D341Med (cell line): ENCODE measurements around the gene LHPP.
"Not testable (repeated sequence)": the region's sequence is repeated elsewhere in the genome, so short reads cannot be mapped to it uniquely, and the experiment has no call there.

Experiments
- DNase-seq: peaks from one replicate; pipeline ENCODE4 v3.0.0; 2012; ENCODE audit warnings: low spot score

LHPP gene

DNA sequence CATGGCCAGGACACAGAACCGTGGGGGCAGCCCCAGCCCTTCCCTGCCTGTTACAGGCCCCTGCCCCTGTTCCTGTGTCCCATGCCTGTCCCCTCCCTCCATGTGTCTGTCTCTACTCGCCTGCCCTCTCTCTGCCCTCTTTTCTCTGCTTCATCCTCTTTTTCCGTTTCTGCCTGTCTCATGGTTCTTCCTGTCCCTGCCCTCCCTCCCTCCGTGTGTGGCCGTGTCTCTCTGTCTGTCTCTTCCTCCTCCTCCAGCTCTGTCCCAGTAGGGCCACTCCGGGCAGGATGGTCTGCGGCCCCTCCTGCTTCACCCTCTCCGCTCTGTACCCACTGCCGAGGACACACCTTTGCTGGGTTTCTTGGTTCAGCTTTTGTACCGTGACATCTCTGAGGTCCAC is 145.2 kb downstream of the LHPP start:
- DNase-seq = no peak

DNA sequence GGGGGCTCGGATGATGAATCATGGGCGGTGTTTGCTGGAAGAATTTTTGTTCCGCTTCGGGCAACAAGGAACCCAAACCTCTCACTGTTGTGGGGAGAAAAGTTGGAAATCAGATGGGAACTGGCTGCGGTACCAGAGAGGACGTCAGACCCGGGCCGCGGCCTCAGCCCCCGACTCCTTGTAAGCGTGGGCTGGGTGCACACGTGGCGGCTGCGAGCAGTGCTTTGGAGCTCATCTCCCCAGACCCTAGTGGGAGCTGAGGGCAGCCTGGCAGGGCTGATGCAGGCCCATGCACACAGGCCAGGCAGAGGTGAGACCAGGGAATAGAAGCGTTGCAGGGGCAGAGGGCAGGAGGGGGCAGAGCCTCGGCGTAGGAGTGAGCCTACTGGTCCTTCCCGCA is 146.1 kb downstream of the LHPP start:
- DNase-seq = no peak

DNA sequence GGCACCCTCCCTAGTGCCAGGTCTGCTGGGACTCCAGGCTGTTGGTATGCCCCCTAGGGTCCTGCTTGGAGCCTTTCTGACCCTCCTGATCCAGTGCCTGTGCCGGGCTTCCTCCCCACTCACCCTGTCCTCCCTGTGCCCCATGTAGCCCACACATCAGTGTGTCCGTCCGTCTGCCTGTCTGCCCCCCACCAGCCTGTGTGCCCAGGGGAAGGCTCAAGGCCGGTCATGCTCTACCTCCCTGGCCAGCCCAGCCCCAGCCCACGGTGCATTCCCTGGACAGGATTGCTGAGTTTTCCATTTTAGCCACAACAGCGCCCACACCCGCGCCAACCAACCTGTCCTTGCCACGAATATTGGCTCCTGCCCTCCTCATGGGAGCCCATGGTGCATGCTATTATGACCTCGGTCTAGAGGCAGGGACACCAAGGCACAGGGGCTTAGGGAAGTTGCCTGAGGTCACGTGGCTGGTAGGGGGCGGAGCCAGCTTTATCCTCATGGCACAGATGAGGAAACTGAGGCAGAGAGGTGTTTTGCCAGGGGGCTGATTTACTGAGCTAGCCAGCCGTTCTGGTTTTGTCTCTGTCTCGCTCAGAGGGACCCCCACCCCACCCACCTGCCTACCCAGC is 146.6 kb downstream of the LHPP start:
- no peak for DNase-seq

DNA sequence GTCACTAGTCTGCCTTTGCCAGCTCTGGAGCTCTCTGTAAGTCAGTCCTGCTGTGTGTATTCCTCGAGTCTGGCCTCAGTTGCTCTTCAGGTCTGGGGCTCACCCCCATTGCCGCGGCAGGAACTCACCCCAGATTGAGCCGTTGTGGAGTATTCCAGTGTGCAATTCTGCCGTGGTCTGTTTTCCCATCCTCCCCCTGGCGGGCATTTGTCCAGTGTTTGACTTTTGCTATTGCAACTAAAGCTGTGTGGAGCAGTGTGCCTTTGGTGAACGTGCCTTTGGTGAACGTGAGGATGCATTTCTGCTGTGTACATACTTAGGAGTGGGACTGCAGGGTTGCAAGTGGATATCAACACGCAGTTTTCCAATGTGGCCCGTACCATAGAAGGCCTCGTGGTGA is 148.1 kb downstream of the LHPP start:
- DNase-seq = no peak

DNA sequence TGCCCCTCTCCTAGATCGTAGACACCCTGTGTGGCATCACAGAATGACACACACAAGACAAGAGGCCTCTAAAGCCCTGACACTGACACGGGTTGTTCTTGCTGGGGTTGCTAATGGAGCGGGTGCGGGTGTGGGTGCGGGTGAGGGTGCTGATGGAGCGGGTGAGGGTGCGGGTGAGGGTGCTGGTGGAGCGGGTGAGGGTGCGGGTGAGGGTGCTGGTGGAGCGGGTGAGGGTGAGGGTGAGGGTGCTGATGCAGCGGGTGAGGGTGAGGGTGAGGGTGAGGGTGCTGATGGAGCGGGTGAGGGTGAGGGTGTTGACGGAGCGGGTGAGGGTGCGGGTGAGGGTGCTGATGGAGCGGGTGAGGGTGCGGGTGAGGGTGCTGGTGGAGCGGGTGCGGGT is 148.6 kb downstream of the LHPP start:
- DNase-seq = not testable (repeated sequence)

DNA sequence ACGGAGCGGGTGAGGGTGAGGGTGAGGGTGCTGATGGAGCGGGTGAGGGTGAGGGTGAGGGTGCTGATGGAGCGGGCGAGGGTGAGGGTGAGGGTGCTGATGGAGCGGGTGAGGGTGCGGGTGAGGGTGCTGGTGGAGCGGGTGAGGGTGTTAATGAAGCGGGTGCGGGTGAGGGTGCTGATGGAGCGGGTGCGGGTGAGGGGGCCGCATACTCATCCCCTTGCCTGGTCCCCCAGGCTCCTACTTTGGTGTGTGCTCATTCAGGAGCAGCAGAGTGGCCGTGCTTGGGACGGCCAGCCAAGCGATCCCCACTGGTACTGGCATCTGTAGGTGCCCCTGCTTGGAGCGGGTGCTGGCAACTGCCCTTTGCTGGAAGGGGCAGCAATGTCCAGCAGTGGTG is 149.2 kb downstream of the LHPP start:
- DNase-seq = not testable (repeated sequence)

DNA sequence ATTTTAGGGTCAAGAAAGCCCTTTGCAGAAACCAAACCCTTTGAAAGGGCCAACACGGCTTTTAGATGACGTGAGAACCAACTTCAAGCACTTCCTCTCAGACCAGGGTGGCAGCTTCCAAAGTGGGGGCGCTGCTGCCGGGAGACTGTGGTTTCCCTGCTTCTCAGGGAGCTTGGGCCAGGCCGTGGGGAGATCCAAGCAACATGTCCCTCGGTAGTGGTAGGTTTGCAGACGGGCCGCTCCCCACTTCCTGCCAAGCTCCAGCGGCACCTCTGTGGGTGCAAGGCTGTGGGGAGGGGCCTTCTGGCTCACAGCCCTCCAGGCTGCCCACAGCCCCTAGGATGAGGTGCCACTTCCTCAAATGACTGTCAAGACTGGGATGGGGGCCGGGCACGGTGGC is 150.1 kb downstream of the LHPP start:
- no peak for DNase-seq

DNA sequence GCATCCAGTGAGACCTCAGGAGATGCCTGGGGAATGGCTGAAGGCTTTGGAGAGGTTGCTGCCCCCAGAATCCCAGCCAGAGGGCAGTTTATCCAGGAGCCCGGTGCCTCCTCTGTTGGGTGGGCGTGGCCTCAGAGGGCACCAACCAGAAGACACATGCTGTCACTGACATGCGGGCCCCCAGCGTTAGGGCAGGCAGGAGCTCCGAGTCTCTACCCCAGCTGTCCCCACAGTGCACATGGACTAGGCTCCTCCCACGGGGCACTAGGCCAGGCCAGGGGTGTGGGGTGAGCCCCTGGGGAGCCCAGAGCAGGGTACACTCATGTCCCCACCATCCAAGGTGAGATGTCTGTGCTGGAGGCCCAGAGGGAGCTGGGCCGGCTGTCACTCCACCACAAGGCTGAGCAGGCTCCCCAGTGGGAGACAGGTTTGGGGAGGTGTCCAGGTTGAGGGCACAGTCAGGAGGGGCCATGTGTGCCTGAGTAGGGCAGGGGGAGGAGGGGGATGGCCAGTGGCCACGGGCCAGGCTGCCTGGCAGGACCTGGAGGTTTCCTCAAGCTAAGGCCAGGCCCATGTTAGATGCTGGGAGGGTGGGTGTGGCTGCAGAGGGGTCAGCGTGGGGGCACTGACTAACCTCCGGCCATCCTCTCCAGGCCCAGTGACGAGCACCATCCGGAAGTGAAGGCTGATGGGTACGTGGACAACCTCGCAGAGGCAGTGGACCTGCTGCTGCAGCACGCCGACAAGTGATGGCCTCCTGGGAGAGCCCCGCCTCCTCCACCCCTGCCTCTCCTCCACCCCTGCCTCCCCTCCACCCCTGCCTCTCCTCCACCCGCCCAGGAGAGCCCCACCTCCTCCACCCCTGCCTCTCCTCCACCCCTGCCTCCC is 151.2 kb downstream of the LHPP start:
- no peak for DNase-seq

DNA sequence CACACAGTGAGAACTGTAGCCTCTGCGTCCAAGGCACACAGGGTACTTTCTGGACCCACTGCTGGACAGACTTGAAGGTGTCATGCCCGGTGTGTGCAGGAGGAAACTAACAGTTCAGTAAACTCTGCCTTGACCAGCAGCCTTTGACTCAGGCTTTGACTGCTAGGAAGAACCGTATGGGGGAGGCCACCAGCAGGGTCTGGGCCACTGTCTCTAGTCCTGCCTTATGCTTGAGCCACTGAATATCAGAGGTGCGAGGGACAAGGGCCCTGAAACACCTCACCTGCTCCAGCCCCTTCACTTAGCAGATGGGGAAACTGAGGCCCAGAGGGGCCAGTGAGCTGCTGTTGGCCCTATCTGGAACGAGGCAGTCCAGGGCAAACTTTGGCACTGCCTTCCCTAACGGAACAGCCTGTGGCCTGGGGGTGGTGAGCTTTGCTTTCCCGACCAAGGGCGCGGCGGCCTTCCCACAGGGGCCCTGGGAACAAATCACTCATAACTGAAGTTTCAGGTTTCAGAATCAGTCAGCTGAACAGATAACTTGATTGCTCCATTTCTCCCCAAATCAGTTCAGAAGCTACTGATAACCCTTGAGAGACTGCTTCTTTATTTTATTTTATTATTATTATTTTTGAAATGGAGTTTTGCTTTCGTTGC is 152.5 kb downstream of the LHPP start:
- no peak for DNase-seq

DNA sequence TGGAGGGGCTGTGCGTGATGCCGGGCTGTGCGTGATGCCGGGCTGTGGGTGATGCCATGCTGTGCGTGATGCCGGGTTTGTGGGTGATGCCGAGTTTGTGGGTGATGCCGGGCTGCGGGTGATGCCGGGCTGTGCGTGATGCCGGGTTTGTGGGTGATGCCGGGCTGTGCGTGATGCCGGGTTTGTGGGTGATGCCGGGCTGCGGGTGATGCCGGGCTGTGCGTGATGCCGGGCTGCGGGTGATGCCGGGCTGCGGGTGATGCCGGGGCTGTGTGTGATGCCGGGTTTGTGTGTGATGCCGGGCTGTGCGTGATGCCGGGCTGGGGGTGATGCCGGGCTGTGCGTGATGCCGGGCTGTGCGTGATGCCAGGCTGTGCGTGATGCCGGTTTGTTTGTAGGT is 153.6 kb downstream of the LHPP start:
- no peak for DNase-seq

DNA sequence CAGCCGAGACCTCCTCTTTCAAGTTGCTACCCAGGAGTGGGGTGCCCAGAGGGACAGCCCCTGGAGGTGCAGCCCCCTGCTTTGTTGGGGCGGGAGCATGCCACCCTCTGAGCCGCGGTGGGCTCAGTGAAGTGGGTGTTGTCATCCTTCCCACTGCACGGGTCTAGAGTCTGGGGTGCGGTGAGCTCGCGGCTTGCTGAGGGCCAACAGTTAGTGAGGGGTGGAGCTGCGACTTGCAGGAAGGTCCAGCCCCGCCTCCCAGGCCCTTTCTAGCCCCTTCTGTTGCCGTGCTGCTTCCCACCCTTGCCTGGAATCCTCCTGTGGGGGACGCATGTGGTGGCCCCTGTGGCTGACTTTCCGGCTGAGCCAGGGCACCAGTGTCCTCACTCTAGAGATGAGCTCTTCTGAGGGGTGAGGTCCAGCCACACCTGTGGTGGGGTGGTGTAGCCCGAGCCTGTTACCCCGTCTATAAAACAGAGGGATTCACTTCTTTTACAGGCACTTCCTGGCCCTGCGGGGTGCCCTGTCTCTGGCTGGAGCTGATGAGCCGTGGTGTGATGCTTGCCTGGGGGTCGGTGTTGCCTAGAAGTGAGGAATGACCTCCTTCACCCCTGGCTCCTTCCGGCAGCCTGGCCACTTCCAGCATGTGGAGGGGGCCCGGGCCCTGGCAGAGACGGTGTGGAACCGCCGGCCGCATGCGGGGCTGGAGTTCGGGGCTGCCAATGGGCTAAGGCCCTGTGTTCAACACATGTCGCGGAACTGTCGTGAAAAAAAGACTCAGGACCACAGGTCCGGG is 154.6 kb downstream of the LHPP start:
- DNase-seq = no peak

DNA sequence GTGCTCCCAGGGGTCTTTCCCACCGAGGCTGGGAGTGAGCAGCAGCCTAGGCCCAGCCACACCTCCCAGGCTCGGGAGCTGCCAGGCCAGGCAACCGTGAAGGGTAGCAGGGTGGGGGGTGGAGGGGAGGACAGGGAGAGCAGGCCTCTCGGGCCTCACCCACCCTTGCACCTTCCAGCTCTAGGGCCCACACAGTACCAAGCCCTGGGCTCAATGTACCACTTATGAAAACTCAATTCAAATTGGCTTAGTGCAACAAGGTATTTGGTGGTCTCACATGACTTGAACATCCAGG is 155.2 kb downstream of the LHPP start:
- DNase-seq = no peak

DNA sequence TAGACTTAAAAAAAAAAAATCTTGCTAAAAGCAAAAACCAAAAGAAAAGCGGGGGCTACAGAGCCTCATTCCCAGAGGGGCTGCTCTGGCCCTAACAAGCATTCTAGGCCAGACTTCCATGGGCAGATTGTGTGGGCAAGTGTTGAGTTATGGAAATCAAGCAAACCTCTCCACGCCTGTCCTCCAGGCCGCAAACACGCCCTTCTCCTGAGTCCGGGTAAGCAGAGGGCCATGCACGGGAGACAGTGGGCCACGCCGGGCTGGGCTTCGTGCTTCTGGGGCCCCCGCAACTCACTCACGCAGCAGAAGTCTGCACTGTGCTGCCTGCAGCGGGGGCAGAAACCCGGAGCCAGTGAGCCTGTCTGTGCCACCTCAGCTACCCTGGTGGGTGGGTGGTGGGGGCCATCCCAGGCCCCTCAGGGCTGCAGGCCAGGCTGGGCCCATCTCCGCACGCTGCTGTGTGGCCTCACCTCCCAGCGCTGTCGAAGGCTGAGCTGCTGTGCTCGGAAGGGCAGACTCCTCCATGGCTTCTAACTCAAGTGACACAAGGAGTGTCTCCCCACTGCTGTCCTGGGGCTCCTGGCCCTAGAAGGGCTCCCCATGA is 156.9 kb downstream of the LHPP start:
- DNase-seq = no peak

DNA sequence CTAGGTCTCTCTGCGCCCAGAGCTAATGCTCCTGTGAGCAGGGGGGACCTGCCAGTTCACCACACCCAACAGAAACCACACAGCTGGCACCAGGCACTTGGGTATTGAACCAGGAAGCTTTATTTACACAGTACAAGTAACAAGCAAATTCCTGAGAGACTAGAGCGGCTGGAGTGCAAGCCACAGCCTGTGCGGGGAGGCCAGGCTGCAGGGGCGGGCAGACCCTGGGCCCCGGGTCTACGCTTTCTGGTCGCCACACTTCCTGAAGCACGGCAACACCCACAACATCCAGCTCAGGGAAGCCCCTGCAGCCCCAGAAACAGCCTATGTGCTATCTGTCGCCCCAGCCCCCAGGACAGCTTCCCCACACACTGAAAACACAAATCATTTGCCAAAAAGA is 157.6 kb downstream of the LHPP start:
- no peak for DNase-seq

DNA sequence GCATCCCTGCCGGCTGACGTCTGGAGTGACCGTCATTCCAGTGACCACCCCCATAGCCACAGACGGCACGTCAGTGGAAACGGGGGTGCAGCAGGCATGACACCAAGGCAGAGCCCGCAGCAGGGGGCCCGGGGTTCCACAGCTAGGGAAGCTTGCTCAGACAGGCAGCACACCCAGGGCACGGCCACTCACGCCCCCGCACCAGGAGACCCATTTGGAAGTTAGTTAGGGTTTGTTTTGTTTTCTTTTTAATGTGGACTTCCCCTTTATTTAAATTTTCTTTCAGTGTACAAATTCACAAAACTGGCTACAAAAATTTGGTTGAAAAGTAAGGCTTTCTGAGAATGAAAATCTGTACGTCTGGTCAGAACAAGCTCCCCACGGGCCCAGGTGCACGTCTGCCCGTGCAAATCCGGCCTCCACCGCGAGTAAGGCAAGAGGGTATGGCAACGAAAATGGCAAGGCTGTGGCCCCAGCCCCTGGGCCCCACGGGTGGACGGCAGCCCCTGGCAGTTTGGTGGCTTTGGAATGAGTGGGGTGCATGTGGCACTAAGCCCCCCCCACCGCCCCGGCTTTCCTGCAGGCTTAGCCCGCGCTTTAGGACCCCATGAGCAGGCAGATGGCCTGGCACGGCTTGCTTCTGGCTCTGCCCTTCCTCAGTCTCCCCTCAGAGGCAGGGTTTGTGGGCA is 158.3 kb downstream of the LHPP start:
- no peak for DNase-seq

DNA sequence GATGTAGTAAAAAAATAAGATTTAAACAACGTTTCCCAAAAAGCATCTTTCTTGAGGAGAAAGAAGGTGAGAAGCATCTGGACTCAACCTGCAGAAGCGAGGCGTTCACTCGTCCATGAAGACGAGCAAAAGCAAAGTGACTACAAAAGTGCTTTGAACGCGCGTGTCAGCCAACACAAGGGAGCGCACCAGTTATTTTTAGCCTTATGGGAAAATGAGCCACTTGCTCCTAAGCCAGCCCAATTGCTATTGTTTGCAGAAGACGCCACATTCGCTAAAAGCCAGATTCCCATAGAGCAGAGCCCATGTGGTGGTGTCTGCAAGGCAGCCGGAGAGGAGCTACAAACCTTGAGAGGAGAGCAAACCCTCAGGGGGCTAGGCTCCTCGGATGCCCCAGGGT is 160.0 kb downstream of the LHPP start:
- no peak for DNase-seq

DNA sequence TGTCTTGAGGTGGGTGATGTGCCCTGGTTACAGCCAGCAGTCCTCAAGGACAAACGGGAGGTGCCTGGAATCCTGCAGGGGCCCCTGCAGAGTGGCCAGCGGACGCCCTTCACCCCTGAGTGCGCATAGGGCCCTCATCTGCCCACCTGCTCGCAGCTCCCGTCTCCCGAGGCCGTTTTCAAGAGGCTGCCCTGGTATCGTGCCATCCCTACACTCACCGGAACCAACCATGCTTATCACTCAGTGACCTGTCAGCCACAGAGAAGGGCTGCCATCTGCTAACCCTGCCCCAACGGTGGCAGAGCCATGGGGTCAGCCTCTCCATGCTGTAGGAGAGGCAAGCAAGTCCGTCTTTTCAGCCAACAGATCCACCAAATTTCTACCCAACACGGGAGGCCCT is 160.5 kb downstream of the LHPP start:
- DNase-seq = no peak

DNA sequence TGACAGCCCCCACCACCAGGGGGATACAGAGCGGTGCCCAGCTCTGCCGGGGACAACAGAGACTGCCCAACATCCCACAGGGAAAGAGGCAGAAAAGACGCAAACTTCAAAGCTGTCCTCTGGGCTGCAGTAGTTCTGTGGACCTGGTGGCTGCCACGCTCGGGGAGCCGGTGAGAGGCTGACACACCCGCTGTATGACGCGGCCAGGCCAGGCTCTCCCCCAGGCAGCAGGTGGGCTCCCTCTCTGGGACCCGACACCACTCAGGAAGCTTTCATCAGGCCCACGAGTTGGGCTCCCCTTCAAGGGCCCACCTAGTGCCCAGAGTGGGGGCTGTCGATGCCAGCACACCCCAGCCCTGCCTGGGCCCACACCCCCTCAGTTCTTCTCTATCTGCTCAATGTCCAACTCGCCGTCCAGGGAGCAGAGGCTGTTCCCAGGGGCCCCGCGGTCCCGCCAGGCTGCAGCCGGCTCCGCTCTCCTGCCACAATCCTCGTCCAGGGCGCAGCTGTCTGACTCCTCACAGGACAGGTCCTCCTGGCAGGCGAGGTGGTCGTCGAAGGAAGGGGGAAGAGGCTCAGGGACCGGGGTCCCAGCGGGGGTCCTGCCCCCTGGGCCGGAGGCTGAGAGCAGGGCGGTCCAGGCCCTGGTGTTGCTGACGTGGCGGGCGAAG is 161.4 kb downstream of the LHPP start:
- DNase-seq = no peak

DNA sequence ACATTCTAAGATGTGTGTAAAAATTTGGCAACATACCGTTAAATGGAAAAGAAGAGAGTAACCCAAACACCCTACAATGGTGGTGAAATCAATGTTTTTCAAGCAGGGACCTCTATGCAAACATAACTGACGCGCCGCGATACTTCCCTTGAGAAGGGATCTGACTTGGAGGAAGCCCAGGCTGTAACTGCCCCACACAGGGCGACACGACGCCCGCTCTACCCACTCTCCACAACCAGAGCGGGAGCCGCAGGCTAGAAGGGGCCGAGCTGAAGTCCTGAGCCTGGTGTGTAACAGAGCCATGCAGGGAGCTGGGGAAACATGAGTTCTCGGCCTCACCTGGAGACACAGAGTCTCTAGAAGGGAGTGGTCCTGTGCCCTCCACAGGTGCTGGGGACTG is 162.4 kb downstream of the LHPP start:
- DNase-seq = no peak

DNA sequence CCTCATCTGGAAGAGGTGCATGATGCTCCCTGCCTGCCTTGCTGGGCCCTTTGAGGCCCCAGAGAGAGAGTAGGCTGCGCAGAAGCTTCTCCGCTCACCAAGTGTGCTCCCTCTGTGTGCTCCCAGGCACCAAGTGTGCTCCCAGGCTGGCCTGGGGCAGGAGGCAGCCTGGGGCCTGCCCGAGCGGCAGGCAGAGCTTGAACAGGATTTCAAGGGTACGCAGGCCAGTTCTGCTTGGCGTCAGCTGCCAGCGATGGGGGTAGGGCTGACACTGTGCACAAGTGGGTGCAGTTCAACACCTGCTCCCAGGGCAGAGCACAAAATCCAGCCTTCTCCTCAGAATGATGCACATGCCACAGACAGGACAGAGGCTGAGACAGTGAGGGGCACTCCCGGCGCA is 162.8 kb downstream of the LHPP start:
- no peak for DNase-seq

DNA sequence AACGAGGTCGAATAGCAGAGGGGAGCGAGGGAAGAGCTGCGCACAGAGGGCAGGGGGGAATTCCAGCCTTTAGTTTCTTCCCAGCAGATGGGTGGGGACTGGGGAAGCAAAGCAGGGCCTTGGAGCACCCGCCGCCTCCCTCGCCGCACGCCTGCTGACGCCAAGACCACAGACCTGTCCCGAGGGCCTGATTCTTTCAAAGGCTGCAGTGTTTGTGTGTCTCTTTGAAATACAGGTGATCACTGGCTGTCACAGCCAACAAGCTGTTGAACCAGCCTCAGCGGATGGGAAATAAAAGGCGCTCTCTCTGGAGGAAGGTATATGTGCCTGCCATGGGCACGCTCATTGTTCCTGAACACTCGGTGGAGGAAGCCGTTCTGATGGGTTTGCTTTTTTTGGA is 163.3 kb downstream of the LHPP start:
- no peak for DNase-seq
